Measurements from ENCODE around the gene GBP6.
"Not testable (repeated sequence)": the region's sequence is repeated elsewhere in the genome, so short reads cannot be mapped to it uniquely, and the experiment has no call there.

The GBP6 gene

DNA sequence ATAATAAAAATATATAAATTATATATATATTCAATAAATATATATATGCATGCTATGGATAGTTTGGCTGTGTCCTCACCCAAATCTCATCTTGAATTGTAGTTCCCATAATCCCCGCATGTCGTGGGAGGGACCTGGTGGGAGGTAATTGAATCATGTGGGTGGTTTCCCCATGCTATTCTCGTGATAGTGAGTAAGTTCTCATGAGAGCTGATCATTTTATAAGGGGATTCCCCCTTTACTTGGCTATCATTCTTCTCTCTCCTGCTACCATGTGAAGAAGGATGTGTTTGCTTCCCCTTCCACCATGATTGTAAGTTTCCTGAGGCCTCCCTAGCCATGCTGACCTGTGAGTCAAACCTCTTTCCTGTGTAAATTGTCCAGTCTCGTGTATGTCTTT, 10.0 kb downstream of the GBP6 start:
- DNase-seq (ENCODE audit: low read depth) = not testable (repeated sequence)

DNA sequence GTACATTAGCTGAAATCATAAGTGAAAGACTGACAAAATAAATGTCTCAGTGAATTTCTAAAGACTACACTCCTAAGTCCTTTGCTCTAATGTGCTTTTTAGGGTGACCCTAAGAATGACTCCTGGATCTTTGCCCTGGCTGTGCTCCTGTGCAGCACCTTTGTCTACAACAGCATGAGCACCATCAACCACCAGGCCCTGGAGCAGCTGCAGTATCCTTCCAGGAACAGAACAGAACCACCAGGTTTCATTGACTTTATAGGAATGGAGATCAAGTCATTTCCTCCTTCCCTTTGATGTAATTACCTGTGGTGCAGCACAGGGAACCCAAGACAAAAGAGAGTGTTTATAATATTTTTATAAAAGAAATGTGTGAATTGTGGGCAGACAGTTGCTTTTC, 14.1 kb downstream of the GBP6 start:
- DNase-seq (ENCODE audit: low read depth) = no peak

DNA sequence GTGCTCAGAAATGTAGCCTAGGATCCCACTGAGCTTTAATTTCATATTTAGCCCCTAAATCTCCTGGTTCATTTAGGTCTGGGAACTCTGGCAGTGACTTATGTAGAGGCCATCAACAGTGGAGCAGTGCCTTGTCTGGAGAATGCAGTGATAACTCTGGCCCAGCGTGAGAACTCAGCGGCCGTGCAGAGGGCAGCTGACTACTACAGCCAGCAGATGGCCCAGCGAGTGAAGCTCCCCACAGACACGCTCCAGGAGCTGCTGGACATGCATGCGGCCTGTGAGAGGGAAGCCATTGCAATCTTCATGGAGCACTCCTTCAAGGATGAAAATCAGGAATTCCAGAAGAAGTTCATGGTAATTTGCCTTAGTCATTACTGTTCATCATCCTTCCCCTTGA, 17.8 kb downstream of the GBP6 start:
- no peak for DNase-seq (ENCODE audit: low read depth)

DNA sequence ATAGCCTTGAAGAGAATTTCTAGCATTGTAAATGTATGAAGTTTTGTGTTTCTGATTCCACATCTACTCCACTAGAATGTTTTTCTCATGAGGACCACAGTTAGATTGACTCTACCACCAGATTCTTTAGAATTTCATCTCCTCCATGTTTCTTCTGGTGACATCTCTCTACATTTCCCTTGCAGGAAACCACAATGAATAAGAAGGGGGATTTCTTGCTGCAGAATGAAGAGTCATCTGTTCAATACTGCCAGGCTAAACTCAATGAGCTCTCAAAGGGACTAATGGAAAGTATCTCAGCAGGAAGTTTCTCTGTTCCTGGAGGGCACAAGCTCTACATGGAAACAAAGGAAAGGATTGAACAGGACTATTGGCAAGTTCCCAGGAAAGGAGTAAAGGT, 18.6 kb downstream of the GBP6 start:
- no peak for DNase-seq (ENCODE audit: low read depth)

- no peak for DNase-seq (ENCODE audit: low read depth)
Observed at GRCh38 chr1:89383185-89383584, 19.3 kb downstream of the GBP6 start.

DNA sequence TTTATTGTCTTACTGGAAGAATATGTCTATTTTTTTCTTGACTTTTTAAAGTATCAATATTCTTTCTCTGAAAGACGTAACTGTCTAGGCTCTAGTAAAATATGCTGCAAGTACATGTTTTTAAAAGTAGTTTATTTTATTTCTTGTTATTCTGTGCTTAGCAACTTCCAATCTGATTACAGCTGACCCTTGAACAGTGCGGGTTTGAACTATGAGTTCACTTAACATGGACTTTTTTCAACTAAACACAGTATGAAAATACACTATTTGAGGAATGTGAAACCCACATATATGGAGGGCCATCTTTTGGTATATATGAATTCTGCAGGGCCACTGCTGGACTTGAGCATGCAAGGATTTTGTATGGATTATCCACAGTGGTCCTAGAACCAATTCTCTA, 26.8 kb downstream of the GBP6 start:
- DNase-seq (ENCODE audit: low read depth) = no peak

- DNase-seq (ENCODE audit: low read depth) = no peak
Observed at GRCh38 chr1:89391686-89392085, 27.8 kb downstream of the GBP6 start.

DNA sequence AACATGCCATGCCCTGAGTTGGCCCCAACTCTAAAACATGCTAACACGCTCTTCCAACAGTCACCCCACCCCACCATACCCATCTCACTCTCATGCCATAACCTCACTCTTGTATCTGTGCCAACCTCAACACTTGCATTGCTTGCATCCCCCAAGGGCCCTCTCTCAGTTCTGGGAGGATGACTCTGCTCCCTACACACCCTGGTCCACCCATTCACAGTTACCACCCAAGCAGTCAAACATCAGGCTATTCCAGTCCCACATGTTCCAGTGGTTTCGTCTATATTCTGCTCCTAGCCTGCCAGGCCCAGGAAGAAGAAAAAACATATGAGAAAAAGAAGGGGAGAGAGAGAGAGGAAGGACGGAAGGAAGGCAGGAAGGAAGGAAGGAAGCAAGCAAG, 31.0 kb downstream of the GBP6 start:
- no peak for DNase-seq (ENCODE audit: low read depth)

DNA sequence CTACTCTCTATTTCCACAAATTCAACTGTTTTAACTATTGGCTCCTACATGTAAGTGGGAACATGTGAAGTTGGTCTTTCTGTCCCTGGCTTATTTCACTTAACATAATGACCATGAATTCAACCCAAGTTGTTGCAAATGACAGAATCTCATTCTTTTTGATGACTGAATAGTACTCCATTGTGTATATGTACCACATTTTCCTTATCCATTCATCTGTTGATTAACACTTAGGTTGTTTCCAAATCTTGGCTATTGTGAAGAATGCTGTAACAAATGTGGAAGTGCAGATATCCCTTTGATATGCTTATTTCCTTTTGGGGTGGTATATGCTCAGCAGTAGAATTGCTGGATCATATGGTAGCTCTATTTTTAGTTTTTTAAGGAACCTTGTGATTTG, 33.0 kb downstream of the GBP6 start:
- no peak for DNase-seq (ENCODE audit: low read depth)

- DNase-seq (ENCODE audit: low read depth) = no peak
Observed at GRCh38 chr1:89405275-89405929, 41.5 kb downstream of the GBP6 start.

- no peak for DNase-seq (ENCODE audit: low read depth)
Observed at GRCh38 chr1:89407360-89407759, 43.5 kb downstream of the GBP6 start.

DNA sequence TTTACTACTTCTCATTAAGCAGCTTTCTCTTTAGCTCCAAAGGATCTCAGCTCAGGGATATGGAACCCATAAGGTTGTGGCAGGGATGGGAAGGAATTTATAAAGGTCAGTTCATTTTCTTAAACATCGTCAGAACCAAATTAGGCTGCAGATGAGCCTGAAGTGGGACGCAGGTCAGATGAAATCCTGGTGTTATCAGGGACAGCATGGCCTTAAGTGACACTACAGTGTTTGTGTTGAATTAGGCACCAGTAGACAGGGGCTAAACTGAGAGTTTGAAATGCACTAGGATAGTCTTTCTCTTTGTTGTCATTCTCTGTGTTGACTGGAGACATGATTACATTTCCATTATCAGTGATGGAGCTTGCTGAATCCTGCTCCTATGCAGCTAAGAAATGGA, 43.9 kb downstream of the GBP6 start:
- DNase-seq (ENCODE audit: low read depth) = not testable (repeated sequence)

- DNase-seq (ENCODE audit: low read depth) = no peak
Observed at GRCh38 chr1:89425056-89425455, 61.2 kb downstream of the GBP6 start.

DNA sequence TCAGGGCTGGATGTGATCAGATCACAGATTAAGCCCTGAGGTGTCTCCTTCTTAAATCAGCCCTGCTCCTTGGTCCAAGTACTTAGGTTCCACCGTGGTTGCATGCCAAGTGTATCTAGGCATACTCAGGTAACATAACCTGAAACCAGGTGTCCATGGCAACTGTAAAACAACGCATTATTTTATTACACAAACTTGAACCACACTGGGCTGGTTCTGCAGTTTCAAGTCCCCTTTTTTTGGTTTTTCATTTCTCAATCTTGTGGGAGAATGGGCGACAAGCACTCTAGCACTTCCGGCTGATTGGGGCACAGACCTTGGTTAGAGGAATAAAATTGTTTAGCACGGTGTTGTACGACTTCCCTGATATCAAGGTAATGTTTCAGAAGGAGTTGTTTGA, 65.2 kb downstream of the GBP6 start:
- DNase-seq (ENCODE audit: low read depth) = no peak

DNA sequence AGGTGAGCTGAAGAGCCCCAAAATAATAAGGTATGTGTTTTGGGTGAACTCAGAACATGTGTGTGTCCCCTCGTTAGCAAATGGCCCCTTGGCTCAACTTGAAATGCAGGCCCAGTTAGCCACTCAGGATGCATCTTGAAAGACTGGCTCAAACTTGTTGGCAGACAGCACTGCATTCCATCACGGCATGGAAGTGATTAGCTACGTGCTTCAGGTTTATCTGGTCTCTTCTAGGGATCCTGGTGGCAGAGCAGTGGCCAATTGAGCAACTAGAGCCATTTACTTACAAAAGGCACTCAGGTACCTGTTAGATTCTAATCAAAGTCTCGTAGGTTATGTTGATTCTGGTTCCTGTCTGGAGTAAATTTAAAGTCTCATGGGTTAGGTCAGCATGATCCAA, 65.8 kb downstream of the GBP6 start:
- DNase-seq (ENCODE audit: low read depth) = not testable (repeated sequence)

- DNase-seq (ENCODE audit: low read depth) = no peak
Observed at GRCh38 chr1:89433421-89433820, 69.6 kb downstream of the GBP6 start.

DNA sequence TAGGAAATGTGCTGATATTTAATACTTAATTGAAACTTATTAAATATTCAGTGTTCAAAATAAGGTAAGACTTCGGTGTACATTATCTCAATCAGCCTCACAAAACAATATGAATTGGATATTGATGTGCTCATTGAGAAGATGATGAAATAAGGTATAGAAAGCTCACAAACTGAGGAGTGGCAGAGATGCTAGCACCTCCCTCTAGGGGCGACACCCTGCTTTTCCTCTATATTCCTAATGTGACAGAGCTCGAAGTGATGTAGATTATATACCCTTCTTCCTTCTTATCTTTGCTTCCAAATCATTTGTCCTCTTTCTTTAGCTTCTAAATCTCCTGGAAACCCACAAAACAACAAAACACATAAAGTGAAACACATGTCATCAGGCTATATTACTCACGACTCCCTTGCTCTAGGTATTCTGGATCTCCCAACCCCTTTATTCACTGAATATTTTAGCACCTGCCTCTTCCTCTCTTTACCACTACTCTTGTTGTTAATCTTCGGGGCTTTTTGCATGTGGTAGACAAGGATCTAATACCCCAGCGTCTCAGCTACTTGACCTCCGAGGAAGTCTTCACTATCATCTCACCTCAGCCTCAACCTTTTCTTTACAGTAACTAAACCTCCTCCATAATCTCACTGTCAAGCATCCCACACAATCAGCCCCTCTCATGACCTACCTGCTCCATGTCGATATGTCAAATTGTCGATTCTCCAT, 70.4 kb downstream of the GBP6 start:
- DNase-seq (ENCODE audit: low read depth) = not testable (repeated sequence)

All from activated T-cell treated with anti-CD3 and anti-CD28 coated beads for 1 hour (primary cell).